K562 treated with DMSO at 1 percent for 24 hours (cell line): Measurements from ENCODE around the gene TUBA8. TPM values are rescaled to one million over a fixed set of nuclear protein-coding genes. Genes with fewer than 3 reads are reported as not detected.

Experiments used
- total RNA-seq: library from RNA; unstranded; fragments of 300-600 nt; gene quantifications from 2 replicates; pipeline ENCODE4 v1.2.3, GENCODE V29; 2022; ENCODE audit warnings: low read depth; ENCODE audit not compliant: insufficient read depth

The TUBA8 gene
- 1.8 and 2.6 TPM in 2 replicates for total RNA-seq

DNA sequence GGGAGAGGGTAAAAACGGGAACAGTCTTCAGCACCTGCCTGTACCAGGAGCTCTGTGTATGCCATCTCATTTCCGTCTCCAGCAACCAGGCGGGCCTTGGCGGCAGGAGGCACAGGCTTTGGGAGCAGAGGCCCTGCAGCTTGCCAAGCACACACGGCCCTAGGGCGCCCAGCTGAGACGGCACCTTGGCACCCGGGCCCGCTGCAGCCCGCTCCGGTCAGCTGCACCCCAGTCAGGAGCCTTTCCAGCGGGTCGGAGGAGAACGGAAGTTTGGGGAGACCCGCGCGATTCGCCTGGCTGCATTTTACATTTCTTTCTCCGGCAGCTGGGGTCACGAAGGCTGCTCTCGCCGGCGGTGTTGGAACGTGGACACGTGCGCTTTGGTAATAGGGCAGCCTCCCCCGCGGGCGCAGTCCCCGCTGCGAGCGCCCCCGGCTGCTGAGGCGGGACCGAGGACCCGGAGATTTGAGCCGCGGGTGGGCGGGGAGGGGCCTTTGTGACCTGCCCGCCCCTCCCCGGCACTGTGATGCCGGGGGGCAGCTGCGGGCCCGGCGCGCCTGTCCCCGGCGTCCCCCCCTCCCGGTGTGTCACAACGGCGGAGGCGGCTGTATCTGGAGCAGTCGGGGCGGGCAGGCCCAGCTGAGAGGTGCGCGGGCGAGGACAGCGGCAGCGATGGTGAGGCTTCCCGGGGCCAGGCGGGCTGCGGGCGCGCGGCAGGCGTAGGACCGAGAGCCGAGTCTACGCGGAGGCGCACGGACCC is at the start of gene TUBA8:
TUBA8 (plus strand) TSS at position 616 of the 760 bp plus-strand sequence; CDS start at position 673, 57 bp downstream.

GRCh38 chr22:18077639-18078328 is 32.8 kb upstream of the TUBA8 start, which contains the start of gene PEX26:
TSS of gene PEX26 (plus strand) at chr22:18077990. CDS start at chr22:18078377, 387 bp downstream.

Other genes starting within 250 kb of the TUBA8 start
- 16.3 and 17.5 TPM in 2 replicates for gene MICAL3, start 86.2 kb upstream of the TUBA8 start, total RNA-seq
- 16.5 and 20.3 TPM in 2 replicates for gene PEX26, start 32.8 kb upstream of the TUBA8 start, total RNA-seq
- 3.6 and 3.9 TPM in 2 replicates for gene USP18, start 39.4 kb downstream of the TUBA8 start, total RNA-seq